Activated T-cell treated with anti-CD3 and anti-CD28 coated beads, Interleukin-2, amount 50 U/mL, for 24 hours (primary cell): ENCODE data around the gene CCDC120.

ENCODE experiments used
- DNase-seq: peaks from one replicate; pipeline ENCODE4 v3.0.0-alpha.2; 2020
- H3K27ac Mint-ChIP-seq: 2 replicates; pipeline ENCODE4 v1.8.0; 2020; ENCODE audit warnings: mild to moderate bottlenecking, mixed read lengths
- H3K27me3 Mint-ChIP-seq: 2 replicates; pipeline ENCODE4 v1.8.0; 2020; ENCODE audit warnings: mixed read lengths
- H3K36me3 Mint-ChIP-seq: 2 replicates; pipeline ENCODE4 v1.8.0; 2020; ENCODE audit warnings: low read depth, mixed read lengths
- H3K4me1 Mint-ChIP-seq: 2 replicates; pipeline ENCODE4 v1.8.0; 2020; ENCODE audit warnings: low read depth, mixed read lengths
- H3K4me3 Mint-ChIP-seq: 2 replicates; pipeline ENCODE4 v1.8.0; 2020; ENCODE audit warnings: mild to moderate bottlenecking, moderate library complexity, mixed read lengths
- H3K9me3 Mint-ChIP-seq: 2 replicates; pipeline ENCODE4 v1.8.0; 2020; ENCODE audit warnings: mixed read lengths

Gene CCDC120

DNA sequence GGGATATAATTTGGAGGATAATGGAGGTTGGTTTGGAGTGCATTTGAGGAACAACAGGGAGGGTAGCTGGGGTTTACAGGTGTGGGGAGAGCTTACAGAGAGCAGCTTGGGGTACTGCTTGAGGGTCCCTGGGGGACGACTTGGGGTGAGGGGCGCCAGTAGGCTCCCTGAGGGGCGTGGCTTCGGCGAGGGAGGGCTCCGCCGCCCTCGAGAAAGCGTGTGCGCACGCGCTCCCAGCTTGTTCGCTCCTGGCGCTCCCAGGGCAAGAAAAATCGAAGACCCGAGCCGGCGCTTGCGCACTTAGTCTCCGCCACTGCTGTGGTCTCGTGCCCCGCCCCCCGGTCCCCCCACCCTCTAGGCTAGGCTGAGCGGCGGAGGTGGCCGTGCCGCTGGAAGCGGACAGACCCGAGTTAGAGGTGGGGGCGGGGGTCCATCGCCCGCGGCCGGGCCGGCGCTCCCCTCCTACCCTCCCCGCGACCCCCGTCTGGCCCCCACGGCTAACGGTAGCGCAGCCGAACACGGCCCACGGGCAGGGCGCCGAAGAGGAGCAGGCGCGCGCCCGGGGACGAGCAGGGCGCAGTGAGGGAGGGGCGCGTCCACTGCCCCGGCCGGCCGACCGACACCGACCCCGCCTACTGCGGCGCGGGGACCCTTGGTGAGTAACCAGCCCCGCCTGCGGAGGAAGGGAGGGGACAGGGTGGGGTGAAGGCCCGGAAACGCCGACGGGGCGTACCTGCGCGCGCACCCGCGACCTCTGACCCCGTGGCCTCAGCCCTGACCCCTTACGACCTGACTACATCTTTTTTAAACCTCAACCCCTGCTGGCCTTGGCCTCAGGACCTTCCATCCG, 5.4 kb upstream of the CCDC120 start:
- H3K36me3 Mint-ChIP-seq = no peaks in the 10 kb centered on the region
- peaks cover 40% of the 10 kb centered on the region for H3K27me3 Mint-ChIP-seq
- H3K4me1 Mint-ChIP-seq = peaks cover 31% of the 10 kb centered on the region
- H3K27ac Mint-ChIP-seq = peak overlapping the region; percentile 81
- DNase-seq = peak; percentile 72
- peak overlapping the region; percentile 74 for H3K4me3 Mint-ChIP-seq
- H3K9me3 Mint-ChIP-seq = no peaks in the 10 kb centered on the region

DNA sequence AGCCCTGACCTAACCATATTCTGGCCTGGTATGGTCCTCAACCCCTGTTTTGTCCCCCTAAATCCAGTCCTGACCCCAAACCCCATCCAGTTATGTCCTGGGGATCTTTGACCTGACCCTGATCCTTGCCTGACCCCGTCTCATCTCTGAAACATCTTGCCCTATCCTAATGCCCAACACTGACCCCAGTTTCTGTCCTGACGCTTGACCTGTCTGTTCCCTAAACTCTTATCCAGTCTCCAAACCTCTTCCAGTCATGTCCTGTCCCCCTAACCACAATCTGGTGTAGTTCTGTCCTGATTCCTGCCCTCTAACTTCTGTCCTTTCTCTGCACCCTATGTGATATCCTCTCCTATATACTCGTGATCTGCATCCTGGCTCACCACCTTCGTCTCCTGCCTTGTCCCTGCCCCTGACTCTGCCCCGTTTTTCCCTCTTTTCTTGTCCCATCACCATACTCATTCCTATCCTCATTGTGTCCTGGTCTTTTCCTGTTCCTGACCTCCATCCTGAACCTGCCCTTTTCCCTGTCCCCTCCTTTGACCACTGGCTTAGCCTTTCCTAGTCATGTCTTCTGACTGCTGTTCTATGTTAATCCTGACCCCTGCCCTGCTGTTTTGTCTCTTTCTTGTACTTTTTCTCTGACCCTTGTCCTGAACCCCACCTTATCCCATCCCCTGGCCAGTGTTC, 4.6 kb upstream of the CCDC120 start:
- Mint-ChIP-seq H3K27ac (peak overlapping the region; percentile 81), H3K27me3 (peaks cover 40% of the 10 kb centered on the region), H3K4me3 (peak overlapping the region; percentile 74), H3K36me3 (no peaks in the 10 kb centered on the region), H3K9me3 (no peaks in the 10 kb centered on the region), H3K4me1 (peaks cover 31% of the 10 kb centered on the region)
- DNase-seq = no peak

DNA sequence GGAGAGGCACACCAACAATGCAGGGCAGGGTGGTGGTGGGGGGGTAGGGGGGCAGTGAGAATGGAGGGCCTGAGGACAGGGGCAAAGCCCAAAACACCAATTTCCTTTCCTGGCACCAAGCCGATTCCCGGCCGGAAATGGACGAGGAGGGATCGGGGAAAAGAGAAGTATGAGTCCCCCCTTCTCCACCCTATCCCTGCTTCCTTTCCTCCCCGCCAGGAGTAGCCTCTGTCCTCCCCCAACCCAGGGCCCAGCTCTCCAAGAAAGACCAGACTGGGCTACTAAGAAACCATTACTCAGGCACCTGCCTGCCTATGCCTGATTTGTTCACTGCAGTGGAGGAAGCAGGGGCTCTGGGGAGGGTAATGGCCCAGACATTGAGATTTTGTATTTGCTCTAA, 402 bp downstream of the CCDC120 start:
- H3K4me1 Mint-ChIP-seq = peaks cover 21% of the 10 kb centered on the region
- H3K9me3 Mint-ChIP-seq = no peaks in the 10 kb centered on the region
- no peak overlapping the region for H3K4me3 Mint-ChIP-seq
- DNase-seq = no peak
- H3K27me3 Mint-ChIP-seq = peaks cover 20% of the 10 kb centered on the region
- no peak overlapping the region for H3K27ac Mint-ChIP-seq
- no peaks in the 10 kb centered on the region for H3K36me3 Mint-ChIP-seq

DNA sequence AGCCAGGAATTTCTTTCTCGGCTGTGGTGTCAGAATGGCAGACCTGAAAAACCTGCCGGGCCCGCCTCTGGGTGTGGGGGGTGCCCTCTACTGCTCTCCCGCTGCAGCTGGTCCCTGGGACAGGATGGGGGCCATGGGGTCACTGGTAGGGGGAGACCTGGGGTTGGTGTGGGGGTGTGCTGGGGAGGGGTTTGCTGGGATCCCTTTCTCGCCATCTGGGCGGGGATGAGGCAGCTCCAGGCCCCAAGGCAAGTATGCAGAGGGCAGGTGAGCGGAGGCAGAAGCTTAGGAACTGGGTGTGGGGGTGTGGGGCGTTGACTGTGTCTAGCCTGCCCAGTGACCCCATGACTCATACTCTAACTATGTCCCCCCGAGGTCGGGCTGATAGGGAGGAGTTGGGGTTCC, 884 bp downstream of the CCDC120 start:
- no peak overlapping the region for H3K4me3 Mint-ChIP-seq
- H3K27ac Mint-ChIP-seq = no peak overlapping the region
- H3K36me3 Mint-ChIP-seq = peaks cover 2% of the 10 kb centered on the region
- peaks cover 16% of the 10 kb centered on the region for H3K4me1 Mint-ChIP-seq
- peaks cover 16% of the 10 kb centered on the region for H3K27me3 Mint-ChIP-seq
- no peaks in the 10 kb centered on the region for H3K9me3 Mint-ChIP-seq
- no peak for DNase-seq

DNA sequence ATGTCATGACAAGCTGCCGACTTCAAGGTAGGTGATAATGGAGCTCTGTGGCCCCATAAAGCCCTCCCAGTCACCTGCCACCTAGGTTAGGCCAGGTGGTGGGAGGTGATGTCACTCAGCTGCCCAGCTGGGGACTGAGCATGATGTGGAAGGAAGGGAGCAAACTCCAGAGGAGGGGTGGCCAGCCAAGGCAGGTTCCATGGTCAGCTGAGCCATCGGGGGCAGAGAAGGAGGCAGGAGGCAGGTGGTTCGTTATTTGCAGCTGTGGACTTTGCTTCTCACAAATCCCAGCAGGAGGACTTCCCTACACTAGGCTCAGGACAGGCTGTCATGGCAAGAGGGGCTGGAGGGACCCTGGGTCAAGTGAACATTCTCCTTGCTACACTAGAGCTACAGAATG, 2.1 kb downstream of the CCDC120 start:
- peaks cover 5% of the 10 kb centered on the region for H3K4me1 Mint-ChIP-seq
- H3K27ac Mint-ChIP-seq = no peak overlapping the region

DNA sequence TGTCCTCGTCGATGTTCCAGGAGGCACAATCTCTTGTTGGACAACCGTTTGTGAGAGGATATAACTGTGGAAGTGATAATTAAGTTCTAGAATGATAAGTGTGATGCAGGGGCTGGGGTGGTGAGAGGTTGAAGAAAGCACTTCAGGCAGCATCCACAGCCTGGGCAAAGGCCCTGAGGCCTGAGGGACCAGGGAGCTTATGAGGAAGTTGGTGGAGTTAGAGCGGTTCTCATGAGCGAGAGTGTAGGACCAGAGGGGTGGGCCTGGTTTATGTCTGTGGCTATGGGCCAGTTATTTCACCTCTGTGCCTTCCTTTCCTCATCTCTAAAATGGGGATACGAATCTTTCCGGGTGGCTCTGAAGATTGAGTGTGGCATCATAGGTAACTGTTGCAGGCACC, 2.7 kb downstream of the CCDC120 start:
- DNase-seq = no peak
- H3K4me3 Mint-ChIP-seq = no peak overlapping the region
- peaks cover 4% of the 10 kb centered on the region for H3K36me3 Mint-ChIP-seq
- no peak overlapping the region for H3K27ac Mint-ChIP-seq
- peaks cover 3% of the 10 kb centered on the region for H3K4me1 Mint-ChIP-seq
- no peaks in the 10 kb centered on the region for H3K9me3 Mint-ChIP-seq
- H3K27me3 Mint-ChIP-seq = peaks cover 6% of the 10 kb centered on the region

More for the DNA sequence above, 2.1 kb downstream of the CCDC120 start:
- Mint-ChIP-seq H3K9me3 (no peaks in the 10 kb centered on the region), H3K27me3 (peaks cover 9% of the 10 kb centered on the region), H3K36me3 (peaks cover 4% of the 10 kb centered on the region), H3K4me3 (no peak overlapping the region)
- no peak for DNase-seq

DNA sequence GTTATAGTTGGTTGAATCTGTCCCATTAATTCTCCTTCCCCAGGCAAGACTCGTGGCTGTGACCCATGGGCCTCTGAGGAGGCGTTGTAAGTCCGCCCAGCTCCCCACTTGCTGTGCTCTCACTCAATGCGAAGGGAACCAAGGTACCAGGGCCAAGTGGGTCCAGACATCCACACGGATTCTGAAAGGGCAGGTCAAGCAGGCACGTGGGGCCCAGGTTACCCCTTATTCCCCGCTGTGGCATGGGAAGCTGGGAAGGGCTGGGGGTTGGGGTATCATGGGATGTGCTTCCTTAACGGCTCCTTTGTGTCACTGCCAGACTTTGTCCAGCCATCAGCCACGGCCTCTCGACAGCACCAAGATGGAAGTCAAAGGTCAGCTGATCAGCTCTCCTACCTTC, 3.1 kb downstream of the CCDC120 start:
- no peaks in the 10 kb centered on the region for H3K9me3 Mint-ChIP-seq
- H3K4me3 Mint-ChIP-seq = no peak overlapping the region
- peaks cover 6% of the 10 kb centered on the region for H3K27me3 Mint-ChIP-seq
- no peak overlapping the region for H3K27ac Mint-ChIP-seq
- no peak for DNase-seq
- H3K36me3 Mint-ChIP-seq = peaks cover 4% of the 10 kb centered on the region
- no peaks in the 10 kb centered on the region for H3K4me1 Mint-ChIP-seq

DNA sequence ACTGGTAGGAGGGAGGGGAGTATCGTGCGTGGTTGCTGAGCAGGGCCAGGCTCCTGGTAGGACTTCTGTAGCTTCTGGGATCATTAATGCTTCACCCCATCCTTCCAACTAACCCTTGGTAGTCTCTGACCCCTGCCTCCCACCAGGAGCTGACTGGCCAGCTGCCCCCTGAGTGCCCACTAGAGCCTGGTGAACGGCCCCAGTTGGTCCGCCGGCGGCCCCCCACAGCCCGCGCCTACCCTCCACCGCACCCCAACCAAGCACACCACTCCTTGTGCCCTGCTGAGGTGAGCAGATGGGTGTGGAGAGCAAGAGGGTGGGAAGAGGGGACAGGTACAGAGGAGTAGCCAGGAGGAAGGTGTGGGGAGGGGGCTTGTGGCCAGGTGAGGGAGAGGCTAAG, 4.9 kb downstream of the CCDC120 start:
- Mint-ChIP-seq H3K27ac (no peak overlapping the region), H3K4me3 (no peak overlapping the region), H3K9me3 (no peaks in the 10 kb centered on the region), H3K4me1 (no peaks in the 10 kb centered on the region), H3K36me3 (peaks cover 6% of the 10 kb centered on the region), H3K27me3 (peaks cover 5% of the 10 kb centered on the region)
- no peak for DNase-seq

DNA sequence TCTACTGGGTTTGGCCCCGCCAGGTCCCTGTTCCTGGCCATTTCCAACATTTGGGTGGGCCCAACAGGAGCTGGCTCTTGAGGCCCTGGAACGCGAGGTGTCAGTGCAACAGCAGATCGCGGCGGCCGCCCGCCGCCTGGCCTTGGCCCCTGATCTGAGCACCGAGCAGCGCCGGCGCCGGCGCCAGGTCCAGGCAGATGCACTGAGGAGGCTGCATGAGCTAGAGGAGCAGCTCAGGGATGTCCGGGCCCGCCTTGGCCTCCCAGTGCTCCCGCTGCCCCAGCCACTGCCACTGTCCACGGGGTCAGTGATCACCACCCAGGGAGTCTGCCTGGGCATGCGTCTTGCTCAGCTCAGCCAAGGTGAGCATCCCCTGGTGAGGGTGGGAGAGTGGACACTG, 5.5 kb downstream of the CCDC120 start:
- Mint-ChIP-seq H3K4me3 (no peak overlapping the region), H3K9me3 (no peaks in the 10 kb centered on the region), H3K27ac (no peak overlapping the region), H3K36me3 (peaks cover 6% of the 10 kb centered on the region), H3K27me3 (peaks cover 5% of the 10 kb centered on the region), H3K4me1 (no peaks in the 10 kb centered on the region)
- DNase-seq = no peak

DNA sequence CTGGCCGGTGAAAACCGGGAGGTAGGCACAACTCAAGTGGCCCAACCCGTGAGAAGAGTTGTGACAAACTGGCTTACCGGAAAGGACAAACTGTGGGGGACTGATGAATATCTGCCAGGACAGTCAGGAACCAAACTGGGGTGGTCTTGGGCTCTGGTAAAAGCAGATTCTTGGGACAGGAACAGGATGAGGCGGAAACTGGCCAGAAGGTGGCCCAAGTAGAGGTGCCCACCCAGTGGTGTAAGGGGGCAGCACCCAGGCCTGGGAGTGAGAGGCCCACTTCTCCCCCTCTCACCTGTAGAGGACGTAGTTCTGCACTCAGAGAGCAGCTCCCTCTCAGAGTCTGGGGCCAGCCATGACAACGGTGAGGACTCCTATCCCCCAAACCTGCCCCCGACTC, 5.9 kb downstream of the CCDC120 start:
- Mint-ChIP-seq H3K4me1 (no peaks in the 10 kb centered on the region), H3K36me3 (peaks cover 8% of the 10 kb centered on the region), H3K9me3 (no peaks in the 10 kb centered on the region), H3K27me3 (peaks cover 5% of the 10 kb centered on the region), H3K27ac (no peak overlapping the region), H3K4me3 (no peak overlapping the region)
- no peak for DNase-seq

DNA sequence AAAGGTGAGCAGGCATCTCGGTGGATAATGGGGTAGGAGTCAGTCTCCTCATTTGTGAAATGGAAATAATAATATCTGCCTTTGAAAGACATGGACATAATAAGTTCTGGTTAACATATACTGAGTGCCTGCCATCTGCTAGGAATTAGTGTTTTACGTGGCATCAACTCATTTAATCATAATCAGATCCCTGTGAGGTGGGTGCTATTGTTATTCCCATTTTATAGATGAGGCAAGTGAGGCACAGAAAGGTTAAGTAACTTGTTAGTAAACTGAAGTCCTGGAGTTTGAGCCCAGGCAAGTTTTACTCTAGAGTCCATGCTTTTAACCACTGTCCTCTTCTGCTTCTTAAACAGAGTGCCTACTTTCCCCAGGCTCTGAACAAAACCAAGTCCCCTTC, 7.5 kb downstream of the CCDC120 start:
- peaks cover 13% of the 10 kb centered on the region for H3K36me3 Mint-ChIP-seq
- H3K27ac Mint-ChIP-seq = no peak overlapping the region
- H3K27me3 Mint-ChIP-seq = peaks cover 5% of the 10 kb centered on the region
- no peak for DNase-seq
- no peak overlapping the region for H3K4me3 Mint-ChIP-seq
- no peaks in the 10 kb centered on the region for H3K9me3 Mint-ChIP-seq
- H3K4me1 Mint-ChIP-seq = no peaks in the 10 kb centered on the region

DNA sequence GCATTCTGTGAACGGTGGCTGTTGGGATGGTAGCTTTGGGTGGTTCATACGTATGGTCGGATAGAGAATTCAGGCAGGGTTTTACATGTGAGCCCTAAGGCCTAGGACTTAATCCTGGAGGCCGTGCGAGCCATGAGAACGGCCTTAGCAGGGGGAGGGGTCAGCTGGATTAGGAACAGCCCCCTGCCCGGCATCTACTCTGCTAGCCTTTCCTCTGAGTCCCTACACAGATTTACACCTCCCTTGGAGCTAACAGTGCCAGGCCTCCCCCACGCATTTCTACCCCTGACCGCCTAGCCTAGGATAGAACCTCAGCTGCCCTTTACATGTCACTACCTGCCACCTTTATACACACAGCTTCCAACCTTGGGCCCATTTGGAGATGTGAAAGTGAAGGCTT, 7.9 kb downstream of the CCDC120 start:
- Mint-ChIP-seq H3K36me3 (peaks cover 13% of the 10 kb centered on the region), H3K27ac (no peak overlapping the region), H3K9me3 (no peaks in the 10 kb centered on the region), H3K4me1 (no peaks in the 10 kb centered on the region), H3K27me3 (peaks cover 5% of the 10 kb centered on the region), H3K4me3 (no peak overlapping the region)
- DNase-seq = no peak

DNA sequence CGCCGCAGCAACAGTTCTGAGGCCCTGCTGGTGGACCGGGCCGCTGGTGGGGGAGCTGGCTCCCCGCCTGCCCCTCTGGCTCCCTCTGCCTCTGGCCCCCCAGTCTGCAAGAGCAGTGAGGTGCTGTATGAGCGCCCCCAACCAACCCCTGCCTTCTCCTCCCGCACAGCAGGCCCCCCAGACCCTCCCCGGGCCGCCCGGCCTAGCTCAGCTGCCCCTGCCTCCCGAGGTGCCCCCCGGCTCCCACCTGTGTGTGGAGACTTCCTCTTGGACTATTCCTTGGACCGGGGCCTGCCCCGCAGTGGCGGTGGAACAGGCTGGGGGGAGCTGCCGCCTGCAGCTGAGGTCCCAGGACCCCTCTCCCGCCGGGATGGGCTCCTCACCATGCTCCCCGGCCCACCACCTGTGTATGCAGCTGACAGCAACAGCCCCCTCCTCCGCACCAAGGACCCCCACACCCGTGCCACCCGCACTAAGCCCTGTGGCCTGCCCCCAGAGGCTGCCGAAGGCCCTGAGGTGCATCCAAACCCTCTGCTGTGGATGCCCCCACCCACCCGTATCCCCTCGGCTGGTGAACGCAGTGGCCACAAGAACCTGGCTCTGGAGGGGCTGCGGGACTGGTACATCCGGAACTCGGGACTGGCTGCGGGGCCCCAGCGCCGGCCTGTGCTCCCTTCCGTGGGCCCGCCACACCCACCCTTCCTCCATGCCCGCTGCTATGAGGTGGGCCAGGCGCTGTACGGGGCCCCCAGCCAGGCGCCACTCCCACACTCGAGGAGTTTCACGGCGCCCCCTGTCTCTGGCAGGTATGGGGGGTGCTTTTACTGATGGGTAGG, 8.7 kb downstream of the CCDC120 start:
- Mint-ChIP-seq H3K36me3 (peaks cover 17% of the 10 kb centered on the region), H3K27ac (no peak overlapping the region), H3K4me3 (no peak overlapping the region), H3K4me1 (peaks cover 3% of the 10 kb centered on the region), H3K9me3 (no peaks in the 10 kb centered on the region), H3K27me3 (peaks cover 5% of the 10 kb centered on the region)
- DNase-seq = no peak

DNA sequence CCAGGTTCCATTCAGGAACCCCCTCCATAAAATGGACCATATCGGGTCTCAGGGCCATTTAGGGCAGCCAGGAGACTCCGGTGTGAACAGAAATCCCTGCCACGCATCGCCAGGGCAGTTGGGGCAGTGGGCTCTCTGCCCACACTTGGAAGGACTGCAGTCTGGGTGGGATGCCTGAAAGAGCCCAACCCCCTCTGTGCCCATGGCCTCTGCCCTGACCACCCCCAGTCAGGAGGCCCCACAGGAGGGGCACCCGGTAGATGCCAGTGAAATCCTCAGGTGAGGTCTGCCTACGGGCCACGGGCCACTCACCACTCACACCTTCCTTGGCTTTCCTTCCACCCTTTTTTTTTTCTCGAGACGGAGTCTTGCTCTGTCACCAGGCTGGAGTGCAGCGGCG, 10.2 kb downstream of the CCDC120 start:
- Mint-ChIP-seq H3K9me3 (no peaks in the 10 kb centered on the region), H3K27ac (no peak overlapping the region), H3K4me3 (no peak overlapping the region), H3K36me3 (peaks cover 20% of the 10 kb centered on the region), H3K4me1 (peaks cover 12% of the 10 kb centered on the region), H3K27me3 (peaks cover 5% of the 10 kb centered on the region)
- no peak for DNase-seq
